ENCODE data around the gene RASA3. TPM values are rescaled to one million over a fixed set of nuclear protein-coding genes. Genes with fewer than 3 reads are reported as not detected.

Gene RASA3
- total RNA-seq, 1 experiment from 2014 or later, result 9.1 TPM

- no peaks in the 10 kb centered on the region for H3K36me3 Mint-ChIP-seq (ENCODE audit: insufficient read depth, unreplicated experiment)
- TF ChIP-seq CTCF (IDR thresholded peaks at IDR 0.05; ENCODE audit: unreplicated experiment), result no peak
- no TSS peak for BruUV-seq (replicated peaks)
- DNase-seq (ENCODE audit: unreplicated experiment), result no peak
- ChIA-PET CTCF (interaction anchor here (1.2 to 1.3 kb wide), 2 partner anchors 8 to 13 kb away, joined by 4 to 6 read pairs; no protein-coding TSS in a partner anchor), POLR2A (interaction anchor here (3.3 to 4.0 kb wide), 2 partner anchors 47 to 96 kb away, joined by 33 to 47 read pairs; no protein-coding TSS in a partner anchor)
- H3K27me3 Mint-ChIP-seq (ENCODE audit: insufficient read depth, unreplicated experiment), result no peaks in the 10 kb centered on the region
- no peak overlapping the region for H3K4me3 Mint-ChIP-seq (ENCODE audit: unreplicated experiment)
- peaks cover 5% of the 10 kb centered on the region for H3K4me1 Mint-ChIP-seq (ENCODE audit: insufficient read depth, unreplicated experiment)
- H3K27ac Mint-ChIP-seq (ENCODE audit: low read depth, unreplicated experiment), result no peak overlapping the region
- H3K9me3 Mint-ChIP-seq (ENCODE audit: unreplicated experiment), result no peaks in the 10 kb centered on the region
- intact Hi-C loops (cut with micrococcal nuclease), result no loop called here
Measured at GRCh38 chr13:113968463-113969310, 163.7 kb downstream of the RASA3 start.

- Mint-ChIP-seq H3K27me3 (ENCODE audit: insufficient read depth, unreplicated experiment) (no peaks in the 10 kb centered on the region), H3K36me3 (ENCODE audit: insufficient read depth, unreplicated experiment) (no peaks in the 10 kb centered on the region), H3K27ac (ENCODE audit: low read depth, unreplicated experiment) (no peak overlapping the region), H3K4me3 (ENCODE audit: unreplicated experiment) (no peak overlapping the region), H3K9me3 (ENCODE audit: unreplicated experiment) (no peaks in the 10 kb centered on the region), H3K4me1 (ENCODE audit: insufficient read depth, unreplicated experiment) (peaks cover 5% of the 10 kb centered on the region)
- POLR2A ChIA-PET, result no interaction called here
- DNase-seq (ENCODE audit: unreplicated experiment), result no peak
- CTCF ChIA-PET, result interaction anchor here (1.2 to 1.3 kb wide), 2 partner anchors 8 to 14 kb away, joined by 4 to 6 read pairs; no protein-coding TSS in a partner anchor
- no TSS peak for BruUV-seq (replicated peaks)
- intact Hi-C loops (cut with micrococcal nuclease), result no loop called here
- TF ChIP-seq CTCF (IDR thresholded peaks at IDR 0.05; ENCODE audit: unreplicated experiment), result no peak
Measured at GRCh38 chr13:113967729-113968462, 164.5 kb downstream of the RASA3 start.

GRCh38 chr13:113967206-113967720, 165.2 kb downstream of the RASA3 start:
- Mint-ChIP-seq H3K27me3 (ENCODE audit: insufficient read depth, unreplicated experiment) (no peaks in the 10 kb centered on the region), H3K27ac (ENCODE audit: low read depth, unreplicated experiment) (no peak overlapping the region), H3K36me3 (ENCODE audit: insufficient read depth, unreplicated experiment) (no peaks in the 10 kb centered on the region), H3K9me3 (ENCODE audit: unreplicated experiment) (no peaks in the 10 kb centered on the region), H3K4me1 (ENCODE audit: insufficient read depth, unreplicated experiment) (peaks cover 5% of the 10 kb centered on the region), H3K4me3 (ENCODE audit: unreplicated experiment) (no peak overlapping the region)
- TF ChIP-seq CTCF (IDR thresholded peaks at IDR 0.05; ENCODE audit: unreplicated experiment), result no peak
- intact Hi-C loops (cut with micrococcal nuclease), result no loop called here
- BruUV-seq (replicated peaks), result no TSS peak
- DNase-seq (ENCODE audit: unreplicated experiment), result no peak
- ChIA-PET CTCF (no interaction called here), POLR2A (no interaction called here)

Measured in MCF 10A (cell line).